Endometrial microvascular endothelial cells (primary cell): ENCODE data around the gene MRPS11. TPM values are rescaled to one million over a fixed set of nuclear protein-coding genes. Genes with fewer than 3 reads are reported as not detected.

Experiments
- in situ Hi-C: cut with HindIII; loops from 2 replicates; pipeline ENCODE4 v1.10.0; 2017; ENCODE audit warnings: low sequenced_read_pairs, low pct_unique_long_range_greater_than_20kb; ENCODE audit errors: inconsistent ontology term
- total RNA-seq: library from RNA; depleted of rRNA; stranded (reverse); fragments of >200 nt; gene quantifications from one replicate; pipeline ENCODE4 v1.2.3, GENCODE V29; 2015; ENCODE audit errors: inconsistent ontology term

MRPS11 gene
- total RNA-seq, 1 donor from 2014 or later = 47.9 TPM

DNA sequence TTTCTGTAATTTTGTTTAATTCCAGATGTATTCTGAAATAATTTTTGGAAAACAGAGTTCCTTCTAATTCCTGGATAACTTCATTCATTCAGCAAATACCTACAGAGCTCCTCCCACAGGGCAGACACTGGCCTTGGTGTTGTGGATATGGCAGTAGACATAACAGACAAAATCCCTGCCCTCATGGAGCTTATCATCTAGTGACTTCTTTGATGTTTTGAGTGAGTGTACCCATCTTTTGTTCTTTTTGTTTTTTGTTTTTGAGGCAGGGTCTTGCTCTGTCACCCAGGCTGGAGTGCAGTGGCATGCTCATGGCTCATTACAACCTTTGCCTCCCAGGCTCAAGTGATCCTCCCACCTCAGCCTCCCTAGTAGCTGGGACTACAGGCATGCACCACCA lies 57.9 kb downstream of the MRPS11 start:
- in situ Hi-C loops = no loop called here

DNA sequence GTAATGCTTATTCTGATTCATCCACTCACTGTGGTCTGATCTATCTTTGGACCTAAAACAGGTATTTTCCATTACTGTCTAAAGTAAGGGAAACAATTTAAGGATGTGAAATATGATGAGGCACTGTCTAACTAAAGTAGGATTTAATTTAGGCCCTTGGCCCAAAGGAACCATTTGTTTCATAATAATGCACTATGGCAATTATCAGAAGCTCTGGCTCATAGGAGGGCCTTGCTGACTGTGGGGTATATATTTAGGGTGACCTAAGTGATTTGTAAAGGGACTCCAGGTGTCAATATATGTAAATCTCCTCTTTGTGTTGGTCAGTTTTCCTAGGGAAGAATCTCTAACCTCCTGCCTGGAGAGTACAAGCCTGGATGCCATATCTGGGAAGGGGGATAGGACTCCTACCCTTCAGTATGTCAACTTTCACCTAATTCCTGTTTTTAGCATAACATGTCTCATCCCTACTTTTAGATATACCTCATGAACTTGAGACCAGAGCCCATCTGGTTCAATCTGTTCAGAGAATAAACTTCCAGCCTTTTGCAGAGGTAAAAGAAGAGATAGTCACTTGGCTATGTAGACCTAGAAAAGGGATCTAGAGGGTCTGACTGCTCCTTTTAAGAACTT lies 58.9 kb downstream of the MRPS11 start:
- in situ Hi-C loops = no loop called here

DNA sequence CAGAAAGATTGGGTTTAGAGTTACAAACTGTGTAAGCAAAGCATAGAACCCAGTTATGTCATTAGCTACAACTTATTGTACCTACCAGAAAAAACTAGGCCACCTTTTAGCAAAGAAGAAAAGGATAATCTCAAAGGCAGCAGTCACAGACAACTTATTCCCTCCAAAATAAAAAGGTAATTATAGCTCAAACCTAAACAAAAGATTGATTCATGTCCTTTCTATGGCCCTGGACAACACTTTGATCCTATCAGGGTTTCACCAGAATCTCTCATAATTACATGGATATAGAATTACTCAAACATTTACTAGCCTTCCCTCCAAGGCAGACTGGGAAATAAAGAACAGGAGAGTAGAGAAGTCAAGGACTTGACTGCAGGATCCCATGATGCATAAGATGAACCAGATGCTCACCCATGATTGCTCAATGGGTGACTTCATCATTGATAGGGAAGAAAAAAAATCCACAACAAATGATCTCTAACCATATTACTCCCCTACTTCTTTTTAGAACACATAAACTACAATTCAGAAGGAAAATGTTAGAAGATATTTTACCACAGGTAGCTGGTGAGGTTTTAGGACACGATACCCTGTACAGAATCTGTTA lies 61.6 kb downstream of the MRPS11 start:
- in situ Hi-C loops = no loop called here

Other genes with a start within 250 kb of the MRPS11 start
- not detected for gene NTRK3, start 211.0 kb upstream of the MRPS11 start, total RNA-seq
- gene MRPL46, start 320 bp upstream of the MRPS11 start, total RNA-seq = 18.5 TPM
- 5.7 TPM for gene DET1, start 79.0 kb downstream of the MRPS11 start, total RNA-seq
- gene AEN, start 153.6 kb downstream of the MRPS11 start, total RNA-seq = 53.3 TPM
- gene ISG20, start 171.3 kb downstream of the MRPS11 start, total RNA-seq = 5.1 TPM